ENCODE data around the gene TLR5.
"Not testable (repeated sequence)": the region's sequence is repeated elsewhere in the genome, so short reads cannot be mapped to it uniquely, and the experiment has no call there.

Gene TLR5

DNA sequence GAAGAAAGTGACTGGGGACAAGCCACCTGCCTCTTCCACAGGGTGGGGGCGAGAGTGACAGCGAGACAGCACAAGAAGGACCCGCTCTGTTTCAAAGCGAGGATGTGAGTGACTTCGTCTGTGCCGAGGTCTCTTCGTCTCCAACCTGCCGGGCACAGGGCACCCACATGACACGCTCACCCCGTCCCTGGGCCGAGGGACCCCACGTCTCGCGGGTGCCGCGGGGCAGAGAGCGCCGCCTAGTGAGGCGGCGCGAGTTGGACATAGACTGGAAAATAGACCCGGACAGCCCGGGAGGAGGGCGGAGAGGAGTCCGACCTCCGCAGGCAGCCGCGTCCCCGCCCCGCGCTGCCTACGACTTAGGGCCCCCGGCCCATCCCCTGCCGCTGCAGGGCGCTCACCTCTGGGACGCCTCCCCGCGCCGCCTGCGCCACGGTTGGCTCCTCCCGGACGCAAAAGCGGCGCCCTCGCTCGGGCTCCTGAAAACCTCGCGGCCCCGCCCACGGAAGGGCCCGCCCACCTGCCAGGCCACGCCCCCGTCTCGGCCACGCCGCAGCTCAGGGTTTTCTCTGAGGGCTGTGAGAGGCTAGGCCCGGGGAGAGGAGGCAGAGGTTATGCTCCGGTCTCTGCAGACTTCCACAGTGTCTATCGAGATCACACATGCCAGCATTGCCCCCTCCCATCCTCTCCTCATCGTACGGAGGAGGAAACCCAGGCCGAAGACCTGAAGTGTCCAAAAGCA is at the start of gene TLR5:
TLR5 (minus strand) TSS at position 454 of the 742 bp plus-strand sequence. CDS start 30,217 bp downstream, outside the sequence.
- peak; percentile 92 for DNase-seq

- DNase-seq, result peak; percentile 61
Measured at GRCh38 chr1:223189903-223190724, 47.1 kb upstream of the TLR5 start.

DNA sequence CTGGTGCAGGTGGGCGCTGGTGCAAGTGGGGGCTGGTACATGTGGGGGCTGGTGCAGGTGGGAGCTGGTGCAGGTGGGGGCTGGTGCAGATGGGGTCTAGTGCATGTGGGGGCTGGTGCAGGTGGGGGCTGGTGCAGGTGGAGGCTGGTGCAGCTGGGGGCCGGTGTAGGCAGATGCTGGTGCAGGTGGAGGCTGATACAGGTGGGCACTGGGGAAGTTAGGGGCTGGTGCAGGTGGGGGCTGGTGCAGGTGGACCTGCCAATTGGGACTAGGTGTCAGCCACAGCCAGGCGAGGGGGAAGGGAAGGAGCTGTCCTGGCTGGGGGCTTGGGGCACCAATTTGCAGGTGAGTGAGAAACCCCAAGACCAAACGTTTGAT is 46.5 kb upstream of the TLR5 start:
- DNase-seq, result no peak

- DNase-seq, result no peak
Measured at GRCh38 chr1:223188618-223189356, 45.7 kb upstream of the TLR5 start.

DNA sequence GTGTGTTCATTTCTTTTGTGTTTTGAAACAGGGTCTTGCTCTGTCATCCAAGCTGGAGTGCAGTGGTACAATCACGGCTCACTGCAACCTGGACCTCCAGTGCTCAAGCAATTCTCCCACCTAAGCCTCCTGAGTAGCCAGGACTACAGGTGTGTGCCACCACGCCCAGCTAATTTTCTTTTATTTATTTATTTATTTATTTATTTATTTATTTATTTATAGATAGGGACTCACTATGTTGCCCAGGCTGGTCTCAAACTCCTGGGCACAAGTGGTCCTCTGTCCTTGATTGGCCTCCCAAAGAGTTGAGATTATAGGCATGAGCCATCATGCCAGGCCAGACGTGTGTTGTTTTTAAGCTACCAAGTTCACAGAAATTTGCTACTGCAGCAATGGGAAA is 43.8 kb upstream of the TLR5 start:
- no peak for DNase-seq

GRCh38 chr1:223183268-223183862 is 40.3 kb upstream of the TLR5 start:
- DNase-seq, result no peak

- peak; percentile 10 for DNase-seq
Measured at GRCh38 chr1:223180731-223181321, 37.8 kb upstream of the TLR5 start.

GRCh38 chr1:223179786-223180185 is 36.7 kb upstream of the TLR5 start:
- no peak for DNase-seq

GRCh38 chr1:223179280-223179679 is 36.2 kb upstream of the TLR5 start:
- DNase-seq, result no peak

- DNase-seq, result no peak
Measured at GRCh38 chr1:223177681-223178080, 34.6 kb upstream of the TLR5 start.

DNA sequence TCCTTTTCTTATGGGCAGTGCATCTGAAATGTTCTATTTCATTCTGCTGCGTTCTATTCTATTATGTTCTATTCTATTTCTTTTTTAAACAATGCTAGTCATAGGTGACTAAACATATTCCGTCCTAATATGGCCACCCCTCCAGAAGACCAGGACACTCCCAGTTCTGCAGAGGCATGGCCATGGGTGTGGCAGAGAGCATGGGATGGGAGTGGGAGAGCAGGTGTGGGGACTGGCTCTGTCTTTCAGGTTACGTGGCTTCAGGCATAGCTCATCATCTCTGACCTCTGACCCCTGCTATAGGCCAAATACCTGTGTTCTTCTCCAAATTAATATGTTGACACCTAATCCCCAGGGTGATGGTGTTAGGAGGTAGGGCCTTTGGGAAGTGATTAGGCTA is 33.4 kb upstream of the TLR5 start:
- DNase-seq, result no peak

- DNase-seq, result no peak
Measured at GRCh38 chr1:223175633-223176032, 32.6 kb upstream of the TLR5 start.

- no peak for DNase-seq
Measured at GRCh38 chr1:223175032-223175431, 32.0 kb upstream of the TLR5 start.

DNA sequence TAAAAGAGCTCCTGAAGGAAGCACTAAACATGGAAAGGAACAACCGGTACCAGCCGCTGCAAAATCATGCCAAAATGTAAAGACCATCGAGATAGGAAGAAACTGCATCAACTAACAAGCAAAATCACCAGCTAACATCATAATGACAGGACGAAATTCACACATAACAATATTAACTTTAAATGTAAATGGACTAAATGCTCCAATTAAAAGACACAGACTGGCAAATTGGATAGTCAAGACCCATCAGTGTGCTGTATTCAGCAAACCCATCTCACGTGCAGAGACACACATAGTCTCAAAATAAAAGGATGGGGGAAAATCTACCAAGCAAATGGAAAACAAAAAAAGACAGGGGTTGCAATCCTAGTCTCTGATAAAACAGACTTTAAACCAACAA is 26.4 kb upstream of the TLR5 start:
- not testable (repeated sequence) for DNase-seq

- no peak for DNase-seq
Measured at GRCh38 chr1:223161321-223161720, 18.3 kb upstream of the TLR5 start.

DNA sequence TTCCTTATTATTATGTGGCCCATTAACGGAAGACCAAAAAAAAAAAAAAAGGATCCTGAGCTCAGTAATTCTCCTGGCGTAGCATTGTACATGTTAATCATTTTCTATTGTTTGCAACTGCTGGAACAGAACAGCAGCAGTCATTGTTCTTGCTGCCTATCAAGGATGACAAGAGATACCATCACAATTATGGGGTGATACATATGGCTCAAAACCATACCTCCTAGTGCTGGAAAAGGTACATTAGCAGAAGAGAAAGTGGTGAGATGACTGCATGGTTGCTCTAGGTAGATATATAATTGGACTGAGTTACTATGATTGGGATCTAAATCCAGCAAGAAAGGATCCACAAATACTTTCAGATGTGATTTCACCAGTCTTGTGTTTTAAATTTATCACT is 13.3 kb upstream of the TLR5 start:
- no peak for DNase-seq

DNA sequence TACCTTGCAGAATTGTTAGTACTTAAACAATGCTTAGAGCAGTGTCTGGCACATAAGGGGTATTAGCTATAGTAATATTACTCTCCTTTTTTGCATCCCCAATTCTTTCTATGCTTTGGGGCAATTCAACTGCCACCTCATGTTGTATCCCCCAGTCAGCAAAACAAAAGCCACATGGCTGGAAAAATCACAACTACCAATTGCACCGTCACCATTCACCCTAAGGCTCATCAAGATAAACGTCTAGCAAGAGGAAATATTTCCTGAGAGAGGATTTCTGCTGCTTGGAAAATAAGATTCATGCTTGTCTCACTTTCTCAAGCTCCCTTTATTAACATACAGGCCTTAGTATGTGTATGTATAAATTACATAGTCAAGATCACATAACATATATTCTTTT is 12.1 kb upstream of the TLR5 start:
- DNase-seq, result no peak

- DNase-seq, result no peak
Measured at GRCh38 chr1:223153177-223154119, 10.4 kb upstream of the TLR5 start.

GRCh38 chr1:223152399-223152798 is 9.4 kb upstream of the TLR5 start:
- no peak for DNase-seq

GRCh38 chr1:223150443-223150842 is 7.4 kb upstream of the TLR5 start:
- DNase-seq, result no peak

DNA sequence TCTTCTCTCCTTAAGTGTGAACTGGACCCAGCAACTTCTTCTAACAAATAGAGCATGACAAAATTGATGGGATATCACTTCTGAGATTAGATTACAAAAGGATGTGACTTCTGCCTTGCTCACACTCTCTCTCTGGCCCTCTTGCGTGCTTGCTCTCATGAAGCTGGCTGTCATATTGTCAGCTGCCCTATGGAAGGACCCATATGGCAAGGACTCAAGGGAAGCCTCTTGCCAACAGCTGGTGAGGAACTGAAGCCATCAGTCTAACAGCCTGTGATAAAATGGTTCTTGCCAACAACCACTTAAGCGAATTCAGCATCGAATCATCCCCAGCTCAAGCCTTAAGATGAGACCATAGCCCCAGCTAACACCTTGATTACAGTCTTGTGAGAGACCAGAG is 4.8 kb upstream of the TLR5 start:
- no peak for DNase-seq

DNA sequence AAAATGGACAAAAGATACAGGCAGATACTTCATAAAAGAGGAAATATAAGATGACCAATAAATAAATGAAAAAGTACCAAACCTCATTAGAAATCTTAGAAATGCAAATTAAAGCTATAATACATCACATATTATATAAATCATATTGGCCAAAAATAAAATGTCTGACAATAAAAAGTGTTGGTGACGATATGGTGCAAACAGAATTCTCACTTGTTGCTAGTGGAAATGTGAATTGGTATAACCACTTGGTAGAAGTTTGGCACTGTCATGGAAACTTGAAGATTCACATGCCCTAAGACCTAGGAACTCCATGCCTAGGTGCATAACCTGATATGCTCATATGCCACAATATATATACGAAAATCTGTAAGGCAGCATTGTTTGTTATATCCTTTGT is 4.4 kb upstream of the TLR5 start:
- DNase-seq, result no peak
